ENCODE data around the gene HSPA12B. TPM values are rescaled to one million over a fixed set of nuclear protein-coding genes. Genes with fewer than 3 reads are reported as not detected.
A peak's percentile ranks its signal among the peaks of the same experiment; 100 is the strongest.

The HSPA12B gene
- total and polyA plus RNA-seq, 2 of the 8 experiments (the other 6 are each of a cell fraction or from before 2014, with no cell fraction given): 2.2 to 4.3 TPM

GRCh38 chr20:3768342-3769130 lies 36.1 kb downstream of the HSPA12B start:
- Histone ChIP-seq H4K20me1 (replicated peaks in 1 of 2; ENCODE audit: control insufficient read depth in 1 of 2, insufficient read depth in 2 of 2, low read length in 2 of 2) (peaks cover 0 to 7% of the 10 kb centered on the region in 2 experiments), H2BK12ac (ENCODE audit: low read depth, low read length) (no peak overlapping the region), H3K4me2 (ENCODE audit: insufficient read depth in 1 of 2, low read depth in 2 of 2, low read length in 2 of 2) (peak overlapping the region; percentile 79 to 99), H3K9ac (replicated peaks in 1 of 4; ENCODE audit: extremely low read depth in 1 of 4, low read depth in 3 of 4, low read length in 3 of 4) (peak overlapping the region in 3 of 4 experiments; percentile 74 to 78 (median 75); a peak in 5 of 7 replicates), H2BK20ac (ENCODE audit: low read length) (no peak overlapping the region), H3K79me2 (ENCODE audit: control insufficient read depth in 1 of 2, insufficient read depth in 2 of 2, low read length in 2 of 2) (peaks cover 0 to 25% of the 10 kb centered on the region in 2 experiments; a peak in 1 of 4 replicates), H2AK5ac (ENCODE audit: low read depth, low read length) (no peak overlapping the region), H3K9me3 (ENCODE audit: insufficient read depth in 2 of 2, low read depth in 1 of 2, low read length in 1 of 2) (no peaks in the 10 kb centered on the region), H3K56ac (replicated peaks; ENCODE audit: insufficient read length, low read depth, low read length) (no peak overlapping the region), H3K14ac (ENCODE audit: insufficient read length) (no peak overlapping the region), H2BK120ac (replicated peaks; ENCODE audit: low read depth, low read length) (no peak overlapping the region), H3K23me2 (ENCODE audit: low read depth, low read length) (peaks cover 12% of the 10 kb centered on the region; the same call in 1 of the 2 replicates), H4K5ac (ENCODE audit: insufficient read length, low read depth, low read length) (peak overlapping the region; percentile 50), H3K4ac (replicated peaks; ENCODE audit: insufficient read length, low read depth, low read length) (no peak overlapping the region), H4K91ac (replicated peaks; ENCODE audit: insufficient read length, low read length) (no peak overlapping the region), H3K27me3 (replicated peaks in 1 of 4; ENCODE audit: control insufficient read depth in 3 of 4, extremely low read depth in 1 of 4, insufficient read depth in 3 of 4, low read length in 3 of 4) (no peaks in the 10 kb centered on the region), H3K18ac (ENCODE audit: extremely low read depth, low read length) (no peak overlapping the region), H4K8ac (ENCODE audit: extremely low read depth, insufficient read depth, low read length) (peak overlapping the region; percentile 94; the same call in 1 of the 2 replicates), H3K27ac (ENCODE audit: low read depth, low read length) (peak overlapping the region; percentile 66; the same call in 1 of the 2 replicates), H2AFZ (ENCODE audit: low read length) (peak overlapping the region; percentile 80; the same call in 1 of the 2 replicates), H3K4me3 (ENCODE audit: extremely low read depth in 1 of 4, insufficient read depth in 2 of 4, low read depth in 3 of 4, low read length in 4 of 4) (peak overlapping the region; percentile 55 to 94 (median 88)), H2BK15ac (ENCODE audit: low read length) (no peak overlapping the region), H3K4me1 (replicated peaks in 1 of 4; ENCODE audit: control insufficient read depth in 3 of 4, insufficient read depth in 4 of 4, low read length in 3 of 4) (peaks cover 3 to 15% (median 6%) of the 10 kb centered on the region in 4 experiments; a peak in 6 of 7 replicates), H3K79me1 (ENCODE audit: low read depth, low read length) (peaks cover 14% of the 10 kb centered on the region), H2BK5ac (ENCODE audit: low read depth, low read length) (no peak overlapping the region), H3K23ac (ENCODE audit: insufficient read length) (no peak overlapping the region), H3K36me3 (ENCODE audit: control insufficient read depth in 2 of 4, insufficient read depth in 4 of 4, low read length in 3 of 4) (no peaks in the 10 kb centered on the region)
- peak in 1 of 2 experiments; percentile 94 for DNase-seq (ENCODE audit: low read depth in 1 of 2, low spot score in 2 of 2)
- ChIA-PET POLR2A (ENCODE audit: partially characterized antibody) (interaction anchor here (0.6 to 3.2 kb wide), 11 partner anchors 10 to 122 kb away, joined by 3 to 42 read pairs (median 8); partner anchors contain the start of gene MAVS), CTCF (ENCODE audit: partially characterized antibody) (interaction anchor here (0.7 to 14.2 kb wide), 27 partner anchors 8 to 338 kb away, joined by 3 to 277 read pairs (median 4); partner anchors contain the start of genes CENPB and SPEF1)
- WGBS, 2 experiments (ENCODE audit: extremely low coverage in 1 of 2, insufficient coverage in 1 of 2, insufficient read length in 1 of 2, insufficient replicate concordance in 2 of 2, low coverage in 1 of 2, low lambda C conversion rate in 2 of 2, missing lambda C conversion rate in 1 of 2): 5% methylated on average over 43 of the region's 51 CpGs; no CpG with 5 or more reads in 1 of the 2 experiments
- no peak for FAIRE-seq
- TF ChIP-seq HDAC2 (IDR thresholded peaks at IDR 0.05; ENCODE audit: borderline replicate concordance in 1 of 2, low read depth in 2 of 2, low read length in 2 of 2): peak in 1 of 2 experiments; percentile 73; a peak in 1 of 4 replicates
- no peak for TF ChIP-seq RNF2 (IDR thresholded peaks at IDR 0.05; ENCODE audit: borderline replicate concordance, low read depth, low read length, missing control alignments, poor library complexity, severe bottlenecking)
- no peak for TF ChIP-seq RXRA (IDR thresholded peaks at IDR 0.05; ENCODE audit: insufficient read depth, low read depth, low read length)
- TF ChIP-seq KDM1A (IDR thresholded peaks at IDR 0.05; ENCODE audit: borderline replicate concordance, low read length): peak; percentile 19; the same call in 1 of the 2 replicates
- peak; percentile 56; the same call in 1 of the 2 replicates for TF ChIP-seq RBBP5 (IDR thresholded peaks at IDR 0.05; ENCODE audit: borderline replicate concordance, low read depth, low read length)
- TF ChIP-seq CHD2 (IDR thresholded peaks at IDR 0.05; ENCODE audit: low read length): 0 out of 2 replicates have a peak, but pooled peaks have one; percentile 14
- no peak for TF ChIP-seq EGR1 (IDR thresholded peaks at IDR 0.05; ENCODE audit: borderline replicate concordance, low read depth, low read length)
- peak; percentile 64 for TF ChIP-seq CREB1 (IDR thresholded peaks at IDR 0.05)
- TF ChIP-seq SAP30 (IDR thresholded peaks at IDR 0.05; ENCODE audit: insufficient read depth, insufficient replicate concordance, low read length): peak; percentile 81
- TF ChIP-seq TEAD4 (IDR thresholded peaks at IDR 0.05; ENCODE audit: low read depth, low read length): no peak

Measured in H1 (cell line).